ENCODE data around the gene MGMT.
A peak's percentile ranks its signal among the peaks of the same experiment; 100 is the strongest.
"Not testable (repeated sequence)": the region's sequence is repeated elsewhere in the genome, so short reads cannot be mapped to it uniquely, and the experiment has no call there.

MGMT gene

DNA sequence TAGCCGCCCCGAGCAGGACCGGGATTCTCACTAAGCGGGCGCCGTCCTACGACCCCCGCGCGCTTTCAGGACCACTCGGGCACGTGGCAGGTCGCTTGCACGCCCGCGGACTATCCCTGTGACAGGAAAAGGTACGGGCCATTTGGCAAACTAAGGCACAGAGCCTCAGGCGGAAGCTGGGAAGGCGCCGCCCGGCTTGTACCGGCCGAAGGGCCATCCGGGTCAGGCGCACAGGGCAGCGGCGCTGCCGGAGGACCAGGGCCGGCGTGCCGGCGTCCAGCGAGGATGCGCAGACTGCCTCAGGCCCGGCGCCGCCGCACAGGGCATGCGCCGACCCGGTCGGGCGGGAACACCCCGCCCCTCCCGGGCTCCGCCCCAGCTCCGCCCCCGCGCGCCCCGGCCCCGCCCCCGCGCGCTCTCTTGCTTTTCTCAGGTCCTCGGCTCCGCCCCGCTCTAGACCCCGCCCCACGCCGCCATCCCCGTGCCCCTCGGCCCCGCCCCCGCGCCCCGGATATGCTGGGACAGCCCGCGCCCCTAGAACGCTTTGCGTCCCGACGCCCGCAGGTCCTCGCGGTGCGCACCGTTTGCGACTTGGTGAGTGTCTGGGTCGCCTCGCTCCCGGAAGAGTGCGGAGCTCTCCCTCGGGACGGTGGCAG is at the start of gene MGMT:
Gene MGMT, plus strand, starts transcription at position 539 of the 656 bp plus-strand sequence.
- peak; percentile 59 for DNase-seq (ENCODE audit: low read depth, low spot score)

DNA sequence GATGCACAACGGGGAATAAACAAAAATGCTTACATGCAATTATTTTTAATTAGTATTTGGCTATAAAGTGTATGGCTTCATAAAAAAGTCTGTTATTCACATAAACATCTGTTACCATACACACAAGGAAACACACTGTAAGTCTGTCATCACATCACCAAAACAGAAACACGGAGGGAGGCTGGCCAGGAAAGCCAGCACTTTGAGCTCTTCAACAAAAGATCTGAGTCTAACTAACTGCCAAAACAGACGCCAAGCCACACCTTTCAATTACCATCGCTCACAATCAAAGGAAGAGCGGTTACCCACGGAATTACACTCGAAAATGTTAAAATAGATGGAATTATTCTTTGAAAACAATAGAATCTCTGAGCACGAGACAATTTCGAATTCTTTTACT is 49.2 kb upstream of the MGMT start:
- no peak for DNase-seq (ENCODE audit: low read depth, low spot score)

DNA sequence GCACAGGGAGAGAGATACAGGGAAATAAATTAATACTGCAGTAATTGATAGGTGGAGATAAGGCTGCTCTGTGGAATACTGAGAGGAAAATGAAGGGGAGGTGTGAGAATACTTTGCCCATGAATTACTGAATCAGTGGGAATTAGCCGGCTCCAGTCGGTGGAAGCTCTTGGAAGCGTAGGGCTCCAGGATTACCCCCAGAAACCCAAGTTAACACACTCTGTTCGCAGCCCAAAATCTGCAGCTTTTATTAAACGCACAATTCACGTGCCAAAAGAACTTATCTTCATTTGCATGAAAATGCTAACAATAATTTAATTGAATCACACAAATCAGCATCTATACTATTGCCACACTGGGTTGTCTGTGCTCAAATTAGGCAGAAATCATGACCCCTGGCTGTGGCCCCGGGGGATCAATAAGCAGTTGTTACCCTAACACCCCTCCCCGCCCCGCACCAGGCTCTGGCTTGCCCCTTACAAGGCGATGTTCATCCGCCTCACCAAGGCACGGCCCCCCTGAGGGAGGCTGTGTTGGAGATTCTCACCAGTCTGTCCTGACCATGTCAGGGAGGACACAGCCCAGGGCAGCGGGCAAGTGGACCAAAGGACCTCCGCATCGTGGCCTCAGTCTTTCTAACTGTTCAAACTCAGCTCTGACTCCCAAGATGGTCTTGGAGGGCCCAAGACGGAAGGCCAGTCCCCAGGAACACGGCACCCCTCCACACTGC is 48.4 kb upstream of the MGMT start:
- no peak for DNase-seq (ENCODE audit: low read depth, low spot score)

DNA sequence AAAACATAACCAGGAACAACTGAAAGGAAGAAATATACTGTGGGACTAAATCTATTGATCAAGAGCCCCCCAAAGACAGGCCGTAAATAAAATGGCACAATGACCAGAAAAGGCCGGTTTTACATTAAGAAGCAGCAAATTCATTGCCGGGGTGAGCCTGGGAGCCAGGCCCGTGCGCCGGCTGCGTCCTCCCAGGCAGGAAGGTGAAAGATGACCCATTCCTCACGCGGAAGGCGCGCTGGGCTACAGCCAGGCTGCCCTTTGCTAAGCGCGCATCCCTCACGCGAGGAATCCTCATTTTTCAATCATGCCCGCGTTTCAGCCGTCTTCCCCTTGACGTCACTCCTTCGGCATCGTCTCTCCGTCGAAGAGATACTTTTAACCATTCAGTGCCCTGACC is 47.6 kb upstream of the MGMT start:
- no peak for DNase-seq (ENCODE audit: low read depth, low spot score)

DNA sequence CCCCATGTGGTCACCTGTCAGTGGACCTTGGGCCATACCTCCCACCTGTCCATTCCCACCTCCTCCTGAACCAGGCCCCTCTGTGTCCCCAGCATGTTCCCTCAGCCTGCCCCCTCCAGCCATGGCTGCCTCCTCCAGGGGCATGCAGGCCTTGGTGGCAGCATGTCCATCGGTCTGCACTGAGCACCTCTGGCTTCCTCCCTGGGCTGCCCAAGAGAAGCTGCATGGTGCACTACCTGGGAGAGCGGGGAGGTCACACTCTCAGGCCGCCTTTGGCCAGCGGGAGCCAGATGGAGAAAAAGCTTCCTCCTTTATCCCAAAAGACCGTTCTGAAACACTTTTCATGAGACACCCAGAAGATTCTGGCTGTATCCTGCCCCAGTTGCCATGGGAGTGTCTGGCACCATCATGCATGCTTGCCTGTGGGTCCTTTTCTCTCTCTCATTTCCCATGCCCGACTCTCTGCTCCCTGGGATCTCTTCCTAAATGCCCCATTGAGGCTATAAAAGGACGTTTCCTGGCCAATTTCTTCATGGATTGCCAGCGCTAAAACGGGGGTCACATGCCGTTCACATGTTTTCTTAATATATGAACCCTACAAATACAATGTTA is 45.5 kb upstream of the MGMT start:
- DNase-seq (ENCODE audit: low read depth, low spot score) = no peak

DNA sequence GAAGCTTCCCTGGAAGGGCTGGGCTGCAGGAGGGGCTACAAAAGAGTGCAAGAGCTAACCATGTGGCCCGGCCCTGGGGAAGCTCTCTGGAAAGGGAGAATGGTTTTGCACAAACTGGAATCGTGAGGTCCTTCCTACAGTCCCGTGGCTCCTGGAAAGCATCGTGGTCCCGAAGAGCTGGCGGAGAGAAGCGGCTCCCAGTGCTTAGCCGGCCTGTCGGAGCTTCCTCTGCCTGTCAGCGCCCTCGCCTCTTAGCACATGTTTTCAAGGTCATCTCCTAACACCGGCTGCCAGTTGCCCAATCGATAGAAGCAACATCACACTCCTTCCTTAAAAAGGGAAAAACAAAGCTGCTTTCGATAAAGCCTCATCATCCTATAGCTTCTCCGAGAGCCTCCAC is 42.1 kb upstream of the MGMT start:
- DNase-seq (ENCODE audit: low read depth, low spot score) = no peak

DNA sequence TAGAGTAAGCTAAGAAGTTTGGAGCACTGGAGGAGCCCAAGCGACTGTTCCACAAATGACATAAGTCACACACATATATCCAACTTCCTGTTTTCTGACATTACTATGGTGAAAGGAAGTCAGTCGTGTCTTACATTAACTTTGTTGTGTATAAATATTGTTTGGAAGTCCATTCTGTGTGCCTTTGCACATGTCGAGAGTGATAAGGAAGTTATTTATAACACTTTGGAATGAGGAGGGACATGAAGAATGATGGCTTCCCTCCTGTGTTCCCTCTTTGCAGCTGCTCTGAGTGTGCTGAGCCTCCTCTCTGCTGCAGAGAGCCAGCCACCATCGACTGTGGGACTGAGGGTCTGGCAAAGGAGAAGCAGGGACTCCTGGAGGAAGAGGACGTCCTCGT is 40.4 kb upstream of the MGMT start:
- no peak for DNase-seq (ENCODE audit: low read depth, low spot score)

DNA sequence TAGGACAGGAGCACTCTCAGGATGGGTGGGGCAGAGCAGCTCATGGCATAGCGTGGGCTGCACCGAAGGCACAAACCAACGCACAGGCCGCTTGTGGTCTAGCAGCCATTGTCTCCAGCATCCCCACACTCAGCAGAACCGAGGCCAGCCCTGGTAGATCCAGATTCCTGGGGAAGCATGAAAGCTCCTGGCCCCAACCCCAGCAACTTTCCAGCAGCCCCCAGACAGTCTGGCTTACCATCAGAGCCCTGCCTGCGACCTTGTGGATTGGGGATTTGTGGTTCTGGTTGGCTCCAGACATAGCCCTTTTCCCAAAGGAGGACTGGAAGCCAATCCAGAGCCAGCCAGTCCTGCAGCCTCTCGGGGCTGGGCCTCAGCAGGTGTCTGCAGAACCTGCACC is 33.8 kb upstream of the MGMT start:
- no peak for DNase-seq (ENCODE audit: low read depth, low spot score)

DNA sequence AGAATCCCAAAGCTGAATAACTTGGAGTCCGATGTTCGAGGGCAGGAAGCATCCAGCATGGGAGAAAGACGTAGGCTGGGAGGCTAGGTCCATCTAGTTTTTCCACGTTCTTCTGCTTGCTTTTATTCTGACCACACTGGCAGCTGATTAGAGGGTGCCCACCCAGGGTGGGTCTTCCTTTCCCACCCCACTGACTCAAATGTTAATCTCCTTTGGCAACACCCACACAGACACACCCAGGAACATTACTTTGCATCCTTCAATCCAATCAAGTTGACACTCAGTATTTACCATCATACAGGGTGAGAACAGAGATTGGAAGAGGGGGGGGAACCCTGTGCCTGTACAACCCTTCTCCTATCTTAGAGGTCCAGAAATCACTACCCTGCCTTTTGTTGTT is 31.3 kb upstream of the MGMT start:
- DNase-seq (ENCODE audit: low read depth, low spot score) = not testable (repeated sequence)

DNA sequence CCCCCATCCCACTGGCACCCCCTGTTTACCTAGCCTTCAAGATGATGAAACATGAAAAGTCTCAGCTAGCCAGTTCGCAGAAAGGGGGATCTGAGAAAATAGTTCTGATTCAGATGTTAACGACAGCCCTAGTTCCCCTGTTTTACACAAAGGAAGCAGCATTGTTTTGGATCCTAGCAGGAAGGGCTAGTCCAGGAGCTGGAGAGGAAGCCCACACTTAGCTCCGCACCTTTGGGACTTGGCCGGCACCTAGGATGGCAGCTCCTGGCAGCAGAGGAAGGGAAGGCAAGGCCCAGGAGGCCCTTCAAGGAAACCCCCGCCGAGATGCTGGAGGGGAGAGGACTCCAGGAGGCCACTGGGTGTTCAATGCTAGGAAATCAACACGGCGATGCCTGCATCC is 29.0 kb upstream of the MGMT start:
- no peak for DNase-seq (ENCODE audit: low read depth, low spot score)

DNA sequence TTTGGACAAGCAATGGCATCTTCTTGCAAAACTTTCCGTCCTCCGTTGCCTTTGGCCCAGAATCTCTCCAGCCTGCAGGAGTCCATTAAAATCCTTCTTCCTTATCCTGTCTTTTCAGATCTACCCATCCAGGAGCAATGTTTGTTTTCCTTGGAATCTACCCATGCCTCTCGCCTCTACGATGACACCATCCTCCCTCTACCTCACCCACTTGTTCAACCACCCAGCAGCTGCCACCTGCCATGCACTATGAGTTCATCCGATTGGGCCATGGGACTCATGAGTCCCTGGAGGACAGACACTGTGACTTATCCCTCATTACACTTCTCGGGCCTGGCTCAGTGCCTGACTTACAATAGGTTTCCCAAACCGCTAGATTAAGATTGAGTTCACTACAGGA is 26.8 kb upstream of the MGMT start:
- DNase-seq (ENCODE audit: low read depth, low spot score) = no peak

DNA sequence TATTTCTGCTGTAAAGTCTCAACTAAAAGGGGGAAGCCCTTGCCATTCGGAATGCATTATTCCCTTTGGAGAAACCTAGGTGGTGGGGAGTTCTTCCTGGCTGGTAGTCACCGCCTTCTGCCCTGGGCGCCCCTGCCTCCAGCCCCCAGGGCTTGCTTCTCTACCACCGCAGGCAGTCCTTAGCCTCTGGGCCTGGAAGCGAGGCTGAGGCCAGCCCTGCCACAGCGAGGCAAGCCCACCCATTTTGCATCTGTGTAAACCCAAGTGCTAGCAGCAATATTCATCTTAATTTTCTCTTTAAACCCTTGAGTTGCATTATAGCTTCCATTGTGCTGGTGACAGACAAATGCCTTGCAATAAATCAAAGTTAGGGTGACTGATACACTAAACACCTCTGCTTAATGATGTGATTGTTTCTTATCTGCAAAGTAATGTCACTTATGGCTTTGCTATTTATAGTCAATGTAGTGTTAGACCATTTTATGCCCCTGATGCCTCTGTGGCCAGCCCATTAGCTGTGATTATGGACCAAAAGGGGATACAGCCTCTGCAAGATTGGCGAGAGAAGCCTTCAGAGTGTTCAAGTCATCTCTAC is 26.2 kb upstream of the MGMT start:
- no peak for DNase-seq (ENCODE audit: low read depth, low spot score)

DNA sequence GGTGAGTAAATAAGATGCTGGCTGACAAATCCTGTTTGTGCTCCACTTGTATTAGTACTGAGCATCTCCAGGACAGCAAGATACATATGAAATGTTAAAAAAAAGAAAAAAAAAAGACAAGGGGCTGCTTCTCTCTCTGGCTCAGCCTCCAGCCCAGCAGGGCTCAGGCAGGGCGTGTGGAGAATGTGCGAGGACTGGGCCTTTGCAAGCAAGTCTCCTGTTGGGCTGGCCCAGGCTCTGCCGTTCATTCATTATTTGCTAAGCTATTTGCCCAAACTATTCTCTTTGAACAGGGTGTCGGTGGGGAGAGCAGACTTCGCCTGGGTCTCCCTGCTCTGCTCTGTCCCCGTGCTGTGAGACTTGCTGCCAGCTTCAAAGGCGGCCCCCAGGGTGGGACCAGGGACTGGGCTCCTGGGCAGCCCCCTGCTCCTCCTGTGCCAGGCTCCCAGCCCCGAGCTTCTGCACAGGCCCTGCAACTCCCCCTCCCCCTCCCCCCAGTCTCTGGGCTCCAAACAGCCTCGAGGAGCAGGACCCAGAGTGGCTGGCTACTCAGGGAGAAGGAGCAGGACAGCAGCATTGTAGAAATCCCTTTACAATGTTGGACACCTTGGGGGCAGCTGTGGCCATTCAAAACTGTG is 25.6 kb upstream of the MGMT start:
- DNase-seq (ENCODE audit: low read depth, low spot score) = no peak

DNA sequence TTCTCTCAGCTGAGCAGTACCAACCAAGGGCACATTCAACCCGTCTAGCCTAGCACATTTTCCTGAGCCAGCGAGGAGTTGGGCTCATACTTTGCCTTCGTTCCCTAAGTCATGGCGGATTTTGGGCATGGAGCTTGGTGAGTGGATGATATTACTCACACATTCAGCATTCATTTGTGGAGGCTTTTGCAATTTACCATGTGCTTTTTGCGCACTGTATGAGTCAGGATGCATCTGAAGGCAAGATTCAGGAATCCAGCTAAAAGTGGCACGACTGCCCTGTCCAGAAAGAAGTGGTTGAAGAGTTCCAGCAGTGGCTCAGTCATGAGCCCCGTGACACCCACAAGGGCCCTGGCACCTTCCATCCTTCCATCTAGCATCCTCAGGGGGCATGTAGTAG is 24.2 kb upstream of the MGMT start:
- DNase-seq (ENCODE audit: low read depth, low spot score) = no peak

DNA sequence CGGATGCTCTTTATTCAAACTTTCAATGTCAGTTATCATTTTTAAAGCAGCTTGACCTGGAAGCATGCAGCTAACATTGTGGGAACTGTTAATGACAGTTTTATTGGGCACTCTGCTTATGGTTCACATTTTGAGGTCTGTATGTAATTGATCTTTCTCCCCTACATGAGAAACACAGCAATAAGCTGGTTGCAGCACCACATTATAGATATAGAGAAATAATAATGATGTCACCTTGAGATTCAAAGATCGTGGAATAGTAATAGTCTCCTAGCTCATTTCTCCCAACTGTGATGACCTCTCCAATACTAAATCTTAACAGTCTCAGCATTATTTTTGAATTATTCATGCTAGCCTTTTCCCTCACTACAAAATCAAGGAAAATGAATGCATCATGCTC is 22.7 kb upstream of the MGMT start:
- no peak for DNase-seq (ENCODE audit: low read depth, low spot score)

DNA sequence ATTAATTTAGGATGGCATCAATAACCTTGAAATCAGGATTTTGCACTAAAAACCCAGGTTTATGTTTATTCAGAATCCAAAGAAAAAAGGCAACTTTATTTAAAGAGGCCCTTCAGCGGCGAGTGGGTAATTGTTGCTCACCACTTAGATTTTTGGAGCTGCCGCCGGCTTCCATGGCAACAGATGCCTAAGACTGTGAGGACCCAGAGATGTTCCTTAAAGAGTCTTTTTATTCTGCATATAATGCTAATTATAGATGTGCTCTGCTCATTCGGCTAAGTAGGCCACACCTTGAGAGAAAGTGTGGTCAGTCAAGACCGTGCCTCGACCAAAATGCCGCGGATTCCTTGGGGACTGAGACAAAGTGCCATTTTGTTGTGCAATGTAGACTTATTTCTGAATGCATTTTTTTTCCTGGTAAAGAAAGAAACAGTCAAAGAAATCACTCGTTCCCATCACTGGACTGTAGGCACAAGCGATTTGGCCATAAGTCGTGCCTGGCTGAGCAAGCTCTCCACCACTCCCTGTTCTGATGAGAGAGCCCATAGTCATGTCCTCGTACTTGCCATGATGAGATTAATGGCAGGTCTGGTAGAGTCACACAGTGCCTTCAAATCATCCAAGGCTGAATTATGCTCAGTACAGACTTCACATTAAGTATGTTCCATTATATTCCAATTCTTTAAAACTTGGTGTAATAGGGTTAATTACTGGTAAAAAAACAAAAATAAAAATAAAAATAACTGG is 21.4 kb upstream of the MGMT start:
- DNase-seq (ENCODE audit: low read depth, low spot score) = no peak

DNA sequence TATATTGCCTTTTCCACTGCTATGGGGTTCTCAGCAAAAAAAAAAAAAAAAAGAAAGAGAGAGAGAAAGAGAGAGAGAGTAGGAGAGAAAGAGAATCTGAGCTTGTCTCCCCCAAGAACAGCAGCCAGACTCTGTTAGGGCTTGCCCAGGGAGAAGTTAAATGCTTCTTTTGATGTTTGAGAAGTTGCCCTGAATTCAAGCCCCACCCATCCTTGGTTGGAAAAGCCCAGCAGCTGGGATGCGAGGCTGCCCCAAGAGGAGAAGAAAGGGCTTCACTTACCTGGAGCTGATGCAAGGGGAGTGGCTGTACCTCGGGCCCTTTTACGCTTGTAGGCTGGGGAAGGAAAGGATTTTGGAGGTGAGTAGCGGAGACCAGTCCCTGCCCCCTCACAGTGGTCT is 20.9 kb upstream of the MGMT start:
- no peak for DNase-seq (ENCODE audit: low read depth, low spot score)

DNA sequence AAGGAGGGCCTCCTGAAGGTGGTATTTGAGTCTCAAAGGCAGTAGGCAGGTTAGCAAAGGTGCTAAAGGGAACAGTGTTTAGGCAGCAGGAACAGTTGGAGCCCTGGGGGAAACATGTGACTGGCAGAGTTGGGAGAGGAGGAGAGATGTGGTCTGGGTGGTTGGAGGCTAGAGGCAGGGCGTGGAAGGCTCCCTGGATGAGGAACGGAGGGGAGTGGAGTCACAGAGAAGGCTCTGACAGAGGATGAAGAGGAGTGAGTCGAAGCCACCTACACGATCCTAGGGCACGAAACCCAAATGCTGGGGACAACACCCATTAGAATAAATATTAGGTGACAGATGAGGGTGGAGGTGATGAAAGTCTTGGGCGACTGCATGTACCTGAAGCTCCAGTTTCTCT is 19.6 kb upstream of the MGMT start:
- no peak for DNase-seq (ENCODE audit: low read depth, low spot score)

DNA sequence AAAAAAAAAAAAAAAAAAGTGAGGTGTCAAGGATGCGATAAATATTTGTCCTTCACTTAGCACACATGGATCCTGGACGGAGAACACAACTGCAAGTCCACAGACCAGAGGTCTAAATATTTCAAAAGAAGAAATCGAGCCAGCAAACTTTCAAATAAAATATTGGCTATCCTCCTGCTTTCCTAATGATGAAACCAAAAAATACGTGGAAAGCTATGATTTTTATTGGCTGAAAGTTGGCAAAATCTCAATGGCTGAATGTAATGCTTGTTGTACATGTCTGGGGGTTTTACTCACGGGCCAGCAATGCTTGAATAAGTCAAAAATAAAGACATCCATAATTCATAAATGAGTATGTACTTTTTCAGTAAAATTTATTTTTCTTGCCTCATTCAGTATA is 19.0 kb upstream of the MGMT start:
- no peak for DNase-seq (ENCODE audit: low read depth, low spot score)

DNA sequence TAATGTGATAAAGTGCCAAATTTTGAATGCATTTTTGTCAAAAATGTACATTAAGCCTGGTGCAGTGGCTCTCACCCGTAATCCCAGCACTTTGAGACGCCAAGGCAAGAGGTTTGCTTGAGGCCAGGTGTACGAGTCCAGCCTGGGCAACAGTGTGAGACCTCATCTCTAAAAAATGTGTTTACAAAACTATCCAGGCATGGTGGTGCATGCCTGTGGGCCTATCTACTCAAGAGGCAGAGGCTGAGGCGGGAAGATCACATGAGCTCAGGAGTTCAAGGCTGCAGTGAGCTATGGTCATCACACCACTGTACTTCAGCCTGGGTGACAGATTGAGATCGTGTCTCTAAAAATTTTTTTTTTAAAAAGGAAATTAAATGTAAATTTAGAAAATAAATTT is 18.5 kb upstream of the MGMT start:
- no peak for DNase-seq (ENCODE audit: low read depth, low spot score)

DNA sequence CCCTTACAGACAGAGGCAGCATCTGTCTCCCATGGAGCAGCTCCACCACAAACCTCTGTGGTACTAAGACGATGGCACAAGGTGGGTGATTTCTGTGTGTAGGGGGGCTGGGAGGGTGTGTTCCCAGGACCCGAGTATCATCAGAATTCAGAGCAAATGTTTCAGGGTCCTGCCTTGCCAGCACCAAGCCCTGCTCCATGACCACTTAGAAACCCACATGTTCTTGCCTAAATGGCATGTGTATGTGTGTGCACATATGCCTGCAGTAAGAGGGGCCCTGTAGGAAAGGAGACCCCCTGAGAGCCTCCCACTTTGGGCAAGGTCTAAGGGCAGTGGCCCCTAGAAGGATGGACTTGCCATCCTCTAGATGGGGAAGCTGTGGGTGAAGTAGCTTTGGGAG is 17.1 kb upstream of the MGMT start:
- DNase-seq (ENCODE audit: low read depth, low spot score) = no peak

DNA sequence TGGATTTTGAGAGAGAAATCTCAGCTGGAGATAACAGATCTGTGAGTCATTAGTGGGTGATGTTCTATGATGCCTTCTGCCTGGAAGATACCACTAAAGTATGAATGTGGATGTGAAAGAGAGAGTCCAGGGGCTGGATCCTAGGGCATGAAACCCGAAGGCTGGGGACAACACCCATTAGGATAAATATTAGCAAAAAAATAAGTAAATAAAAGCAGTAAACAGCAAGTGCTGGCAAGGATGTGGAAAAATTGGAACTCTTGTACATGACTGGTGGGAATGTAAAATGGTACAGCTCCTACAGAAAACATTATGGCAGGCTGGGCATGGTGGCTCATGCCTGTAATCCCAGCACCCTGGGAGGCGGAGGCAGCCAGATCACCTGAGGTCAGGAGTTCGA is 16.6 kb upstream of the MGMT start:
- no peak for DNase-seq (ENCODE audit: low read depth, low spot score)
